HepG2 (cell line): ENCODE results near the gene TMCO6. TPM values are rescaled to one million over a fixed set of nuclear protein-coding genes. Genes with fewer than 3 reads are reported as not detected.

Experiments used
- BRCA1 ChIP-seq: sonication (generic); formaldehyde crosslinking; IDR thresholded peaks from 2 replicates; pipeline ENCODE4 v1.4.0; 2020; ENCODE audit warnings: missing genetic modification reagents
- MAZ ChIP-seq, 2 experiments: sonication (generic) in 1 of 2; formaldehyde crosslinking in 1 of 2; IDR thresholded peaks; 2 replicates each; pipeline versions ENCODE4 v1.5.0 to v1.6.1; 2012 to 2020; ENCODE audit warnings: low read depth in 2 of 2, mild to moderate bottlenecking in 2 of 2, borderline replicate concordance in 1 of 2, improper control_type of control experiment in 1 of 2, low read length in 1 of 2, missing genetic modification reagents in 1 of 2, moderate library complexity in 1 of 2
- TCF7 ChIP-seq: sonication (generic); IDR thresholded peaks from 2 replicates; pipeline ENCODE4 v1.6.1; 2016; ENCODE audit warnings: antibody characterized with exemption, low read depth
- ZKSCAN5 ChIP-seq: sonication (generic); formaldehyde crosslinking; IDR thresholded peaks from 2 replicates; pipeline ENCODE4 v1.5.1; 2020; ENCODE audit warnings: mild to moderate bottlenecking, missing genetic modification reagents
- ZNF556 ChIP-seq: sonication (generic); formaldehyde crosslinking; IDR thresholded peaks from 2 replicates; pipeline ENCODE4 v1.4.0; 2020; ENCODE audit warnings: mild to moderate bottlenecking, missing genetic modification reagents, borderline replicate concordance
- ZNF577 ChIP-seq: sonication (generic); formaldehyde crosslinking; IDR thresholded peaks from 2 replicates; pipeline ENCODE4 v1.4.0; 2020; ENCODE audit warnings: mild to moderate bottlenecking, low read depth, missing genetic modification reagents, borderline replicate concordance
- ZNF660 ChIP-seq: sonication (generic); formaldehyde crosslinking; IDR thresholded peaks from 2 replicates; pipeline ENCODE4 v1.5.1; 2020; ENCODE audit warnings: mild to moderate bottlenecking, low read depth, missing genetic modification reagents, borderline replicate concordance
- ZNF780A ChIP-seq: sonication (generic); formaldehyde crosslinking; IDR thresholded peaks from 2 replicates; pipeline ENCODE4 v1.8.0; 2022; ENCODE audit warnings: mild to moderate bottlenecking, missing genetic modification reagents, moderate library complexity
- ZNF790 ChIP-seq: sonication (generic); formaldehyde crosslinking; IDR thresholded peaks from 2 replicates; pipeline ENCODE4 v1.8.0; 2022; ENCODE audit warnings: missing genetic modification reagents, mild to moderate bottlenecking, borderline replicate concordance
- polyA plus RNA-seq, 8 experiments: library from polyadenylated mRNA; depleted of rRNA in 3 of 8; stranded (reverse) in 7 of 8; unstranded in 1 of 8; fragments of >200 nt; fragmentation: Illumina TruSeq in 4 of 8; extraction: Trizol in 4 of 8; gene quantifications; 2 replicates each; pipeline versions ENCODE4 v1.2.1 to v1.2.3, GENCODE V29; 2011 to 2016; ENCODE audit warnings: low read depth in 4 of 8, missing spikeins in 1 of 8, mixed read lengths in 1 of 8; ENCODE audit not compliant: insufficient read depth in 1 of 8
- total RNA-seq, 5 experiments: library from RNA; depleted of rRNA; stranded (reverse); fragments of >200 nt; fragmentation: Illumina TruSeq; extraction: Trizol; gene quantifications; 2 replicates each; pipeline ENCODE4 v1.2.3, GENCODE V29; 2016; ENCODE audit warnings: low read depth in 1 of 5
- TF ChIP-seq, protein P1 (sequence below): sonication (generic); formaldehyde crosslinking; IDR thresholded peaks from 2 replicates; pipeline ENCODE4 v1.5.0; 2020; ENCODE audit warnings: mild to moderate bottlenecking, missing genetic modification reagents, borderline replicate concordance
- TF ChIP-seq, protein P2 (sequence below): sonication (generic); formaldehyde crosslinking; IDR thresholded peaks from 2 replicates; pipeline ENCODE4; 2020; ENCODE audit warnings: missing genetic modification reagents, mild to moderate bottlenecking, borderline replicate concordance
- TF ChIP-seq, protein P3 (sequence below): sonication (generic); formaldehyde crosslinking; IDR thresholded peaks from 2 replicates; pipeline ENCODE4 v1.8.1; 2023; ENCODE audit warnings: mild to moderate bottlenecking, missing genetic modification reagents
- TF ChIP-seq, protein P4 (sequence below): IDR thresholded peaks from 2 replicates; pipeline ENCODE4 v1.6.1; 2016; ENCODE audit warnings: control low read depth
- TF ChIP-seq, protein P5 (sequence below): sonication (generic); formaldehyde crosslinking; IDR thresholded peaks from 2 replicates; pipeline ENCODE4 v1.5.1; 2020; ENCODE audit warnings: missing genetic modification reagents, mild to moderate bottlenecking, borderline replicate concordance
- TF ChIP-seq, protein P6 (sequence below): sonication (generic); formaldehyde crosslinking; IDR thresholded peaks from 2 replicates; pipeline ENCODE4 v1.5.0; 2020; ENCODE audit warnings: missing genetic modification reagents

The TMCO6 gene
- total and polyA plus RNA-seq, 2 of the 13 experiments (the other 11 are each of a cell fraction or from before 2014, with no cell fraction given) = 16.6 to 28.2 TPM

DNA sequence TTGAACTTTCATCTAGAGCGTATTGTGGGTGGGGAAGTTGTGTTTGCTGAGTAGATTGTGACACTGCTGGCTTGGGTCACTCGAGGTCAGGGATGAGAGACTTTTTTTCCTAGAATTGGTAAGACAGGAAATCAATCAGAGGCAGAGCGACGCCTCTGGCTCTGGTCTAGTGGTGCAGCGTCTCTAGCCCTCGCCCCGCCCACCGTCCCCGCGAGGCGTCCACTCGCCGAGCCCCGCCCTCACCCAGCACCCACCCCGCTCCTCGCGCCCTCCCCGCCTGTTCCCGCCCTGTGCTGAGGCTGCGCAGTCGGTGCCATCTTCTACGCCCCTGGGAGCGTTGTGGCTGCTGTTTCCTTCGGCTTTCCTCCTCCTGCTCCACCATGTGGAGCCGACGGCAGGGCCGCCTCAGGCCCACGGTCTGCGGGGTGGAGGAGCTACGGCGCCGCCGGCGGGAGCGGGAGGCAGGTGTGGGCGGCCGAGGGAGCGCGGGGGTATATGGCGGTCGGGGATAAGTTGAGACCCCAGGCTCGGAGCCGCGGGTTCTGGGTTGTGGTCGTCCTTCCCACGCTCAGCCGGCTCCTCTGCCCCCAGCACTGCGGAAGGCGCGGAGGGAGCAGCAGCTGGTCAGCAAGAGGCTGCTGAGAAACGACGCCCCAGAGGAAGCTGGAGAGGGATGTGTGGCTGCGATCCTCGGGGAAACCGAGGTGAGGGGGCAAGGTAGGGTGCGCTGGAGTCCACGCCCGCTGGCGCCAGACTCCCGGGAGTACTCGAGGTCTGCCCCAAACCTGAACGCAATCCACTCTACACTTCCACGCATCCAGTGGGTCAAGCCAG, at the start of gene TMCO6 (continued):
- TF ChIP-seq ZNF660 (CRISPR knock-in tag) = peak; percentile 55; the same call in 1 of the 2 replicates
- TF ChIP-seq, protein P1, sequence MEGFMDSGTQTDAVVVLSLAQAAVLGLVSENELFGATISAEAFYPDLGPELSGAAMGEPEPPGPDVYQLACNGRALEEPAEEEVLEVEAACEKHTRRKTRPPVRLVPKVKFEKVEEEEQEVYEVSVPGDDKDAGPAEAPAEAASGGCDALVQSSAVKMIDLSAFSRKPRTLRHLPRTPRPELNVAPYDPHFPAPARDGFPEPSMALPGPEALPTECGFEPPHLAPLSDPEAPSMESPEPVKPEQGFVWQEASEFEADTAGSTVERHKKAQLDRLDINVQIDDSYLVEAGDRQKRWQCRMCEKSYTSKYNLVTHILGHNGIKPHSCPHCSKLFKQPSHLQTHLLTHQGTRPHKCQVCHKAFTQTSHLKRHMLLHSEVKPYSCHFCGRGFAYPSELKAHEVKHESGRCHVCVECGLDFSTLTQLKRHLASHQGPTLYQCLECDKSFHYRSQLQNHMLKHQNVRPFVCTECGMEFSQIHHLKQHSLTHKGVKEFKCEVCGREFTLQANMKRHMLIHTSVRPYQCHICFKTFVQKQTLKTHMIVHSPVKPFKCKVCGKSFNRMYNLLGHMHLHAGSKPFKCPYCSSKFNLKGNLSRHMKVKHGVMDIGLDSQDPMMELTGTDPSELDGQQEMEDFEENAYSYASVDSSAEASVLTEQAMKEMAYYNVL (CRISPR knock-in tag) = peak; percentile 67; the same call in 1 of the 2 replicates
- TF ChIP-seq, protein P2, sequence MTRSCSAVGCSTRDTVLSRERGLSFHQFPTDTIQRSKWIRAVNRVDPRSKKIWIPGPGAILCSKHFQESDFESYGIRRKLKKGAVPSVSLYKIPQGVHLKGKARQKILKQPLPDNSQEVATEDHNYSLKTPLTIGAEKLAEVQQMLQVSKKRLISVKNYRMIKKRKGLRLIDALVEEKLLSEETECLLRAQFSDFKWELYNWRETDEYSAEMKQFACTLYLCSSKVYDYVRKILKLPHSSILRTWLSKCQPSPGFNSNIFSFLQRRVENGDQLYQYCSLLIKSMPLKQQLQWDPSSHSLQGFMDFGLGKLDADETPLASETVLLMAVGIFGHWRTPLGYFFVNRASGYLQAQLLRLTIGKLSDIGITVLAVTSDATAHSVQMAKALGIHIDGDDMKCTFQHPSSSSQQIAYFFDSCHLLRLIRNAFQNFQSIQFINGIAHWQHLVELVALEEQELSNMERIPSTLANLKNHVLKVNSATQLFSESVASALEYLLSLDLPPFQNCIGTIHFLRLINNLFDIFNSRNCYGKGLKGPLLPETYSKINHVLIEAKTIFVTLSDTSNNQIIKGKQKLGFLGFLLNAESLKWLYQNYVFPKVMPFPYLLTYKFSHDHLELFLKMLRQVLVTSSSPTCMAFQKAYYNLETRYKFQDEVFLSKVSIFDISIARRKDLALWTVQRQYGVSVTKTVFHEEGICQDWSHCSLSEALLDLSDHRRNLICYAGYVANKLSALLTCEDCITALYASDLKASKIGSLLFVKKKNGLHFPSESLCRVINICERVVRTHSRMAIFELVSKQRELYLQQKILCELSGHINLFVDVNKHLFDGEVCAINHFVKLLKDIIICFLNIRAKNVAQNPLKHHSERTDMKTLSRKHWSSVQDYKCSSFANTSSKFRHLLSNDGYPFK (CRISPR knock-in tag) = peak; percentile 72
- peak; percentile 78 for TF ChIP-seq TCF7
- TF ChIP-seq ZNF577 (CRISPR knock-in tag) = no peak
- TF ChIP-seq, protein P3, sequence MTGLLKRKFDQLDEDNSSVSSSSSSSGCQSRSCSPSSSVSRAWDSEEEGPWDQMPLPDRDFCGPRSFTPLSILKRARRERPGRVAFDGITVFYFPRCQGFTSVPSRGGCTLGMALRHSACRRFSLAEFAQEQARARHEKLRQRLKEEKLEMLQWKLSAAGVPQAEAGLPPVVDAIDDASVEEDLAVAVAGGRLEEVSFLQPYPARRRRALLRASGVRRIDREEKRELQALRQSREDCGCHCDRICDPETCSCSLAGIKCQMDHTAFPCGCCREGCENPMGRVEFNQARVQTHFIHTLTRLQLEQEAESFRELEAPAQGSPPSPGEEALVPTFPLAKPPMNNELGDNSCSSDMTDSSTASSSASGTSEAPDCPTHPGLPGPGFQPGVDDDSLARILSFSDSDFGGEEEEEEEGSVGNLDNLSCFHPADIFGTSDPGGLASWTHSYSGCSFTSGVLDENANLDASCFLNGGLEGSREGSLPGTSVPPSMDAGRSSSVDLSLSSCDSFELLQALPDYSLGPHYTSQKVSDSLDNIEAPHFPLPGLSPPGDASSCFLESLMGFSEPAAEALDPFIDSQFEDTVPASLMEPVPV (CRISPR knock-in tag) = no peak
- TF ChIP-seq, protein P4, sequence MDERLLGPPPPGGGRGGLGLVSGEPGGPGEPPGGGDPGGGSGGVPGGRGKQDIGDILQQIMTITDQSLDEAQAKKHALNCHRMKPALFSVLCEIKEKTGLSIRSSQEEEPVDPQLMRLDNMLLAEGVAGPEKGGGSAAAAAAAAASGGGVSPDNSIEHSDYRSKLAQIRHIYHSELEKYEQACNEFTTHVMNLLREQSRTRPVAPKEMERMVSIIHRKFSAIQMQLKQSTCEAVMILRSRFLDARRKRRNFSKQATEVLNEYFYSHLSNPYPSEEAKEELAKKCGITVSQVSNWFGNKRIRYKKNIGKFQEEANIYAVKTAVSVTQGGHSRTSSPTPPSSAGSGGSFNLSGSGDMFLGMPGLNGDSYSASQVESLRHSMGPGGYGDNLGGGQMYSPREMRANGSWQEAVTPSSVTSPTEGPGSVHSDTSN (CRISPR knock-in tag) = peak; percentile 57
- TF ChIP-seq MAZ (IDR thresholded peaks at IDR 0.05; ENCODE audit: borderline replicate concordance, low read depth, low read length) = peak; percentile 97
- peak; percentile 87 for TF ChIP-seq MAZ (CRISPR knock-in tag; IDR thresholded peaks at IDR 0.05; ENCODE audit: low read depth)
- TF ChIP-seq ZKSCAN5 (CRISPR knock-in tag) = no peak
- TF ChIP-seq ZNF556 = peak; percentile 90
- TF ChIP-seq, protein P5, sequence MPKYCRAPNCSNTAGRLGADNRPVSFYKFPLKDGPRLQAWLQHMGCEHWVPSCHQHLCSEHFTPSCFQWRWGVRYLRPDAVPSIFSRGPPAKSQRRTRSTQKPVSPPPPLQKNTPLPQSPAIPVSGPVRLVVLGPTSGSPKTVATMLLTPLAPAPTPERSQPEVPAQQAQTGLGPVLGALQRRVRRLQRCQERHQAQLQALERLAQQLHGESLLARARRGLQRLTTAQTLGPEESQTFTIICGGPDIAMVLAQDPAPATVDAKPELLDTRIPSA (CRISPR knock-in tag) = 0 out of 2 replicates have a peak, but pooled peaks have one; percentile 59
- TF ChIP-seq, protein P6, sequence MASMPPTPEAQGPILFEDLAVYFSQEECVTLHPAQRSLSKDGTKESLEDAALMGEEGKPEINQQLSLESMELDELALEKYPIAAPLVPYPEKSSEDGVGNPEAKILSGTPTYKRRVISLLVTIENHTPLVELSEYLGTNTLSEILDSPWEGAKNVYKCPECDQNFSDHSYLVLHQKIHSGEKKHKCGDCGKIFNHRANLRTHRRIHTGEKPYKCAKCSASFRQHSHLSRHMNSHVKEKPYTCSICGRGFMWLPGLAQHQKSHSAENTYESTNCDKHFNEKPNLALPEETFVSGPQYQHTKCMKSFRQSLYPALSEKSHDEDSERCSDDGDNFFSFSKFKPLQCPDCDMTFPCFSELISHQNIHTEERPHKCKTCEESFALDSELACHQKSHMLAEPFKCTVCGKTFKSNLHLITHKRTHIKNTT = no peak
- no peak for TF ChIP-seq BRCA1 (CRISPR knock-in tag)
- TF ChIP-seq ZNF780A (CRISPR knock-in tag) = no peak
- 0 out of 2 replicates have a peak, but pooled peaks have one; percentile 45 for TF ChIP-seq ZNF790
